ENCODE data around the gene LUC7L3. TPM values are rescaled to one million over a fixed set of nuclear protein-coding genes. Genes with fewer than 3 reads are reported as not detected.
"Not testable (repeated sequence)": the region's sequence is repeated elsewhere in the genome, so short reads cannot be mapped to it uniquely, and the experiment has no call there.

The LUC7L3 gene
- total and polyA plus RNA-seq, 10 of the 15 experiments (the other 5 are each of a cell fraction or from before 2014, with no cell fraction given), result 51.3 to 176 (median 149) TPM

DNA sequence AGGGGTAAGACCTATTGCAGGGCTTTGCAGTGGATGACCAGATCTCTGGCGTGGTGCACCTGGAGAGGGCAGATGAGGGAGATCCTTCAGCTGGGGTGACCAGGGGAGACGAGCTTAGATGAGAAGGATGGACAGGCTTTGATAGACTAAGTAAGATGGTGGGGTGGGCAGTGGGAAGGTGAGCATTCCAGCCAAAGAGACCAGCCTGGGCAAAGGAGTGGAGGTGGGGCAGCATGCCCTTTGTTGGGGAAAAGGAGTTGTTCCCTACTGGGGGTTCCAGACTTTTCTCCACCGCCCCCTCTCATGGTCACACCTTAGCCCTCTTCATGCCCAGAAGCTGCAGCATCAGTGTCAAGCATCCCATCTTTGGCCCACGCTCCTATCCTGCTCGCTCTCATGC is 39.3 kb upstream of the LUC7L3 start:
- ChIA-PET RAD21 (ENCODE audit: unreplicated experiment) (no interaction called here), CTCF (interaction anchor here (1.1 to 2.1 kb wide), 2 partner anchors 15 to 50 kb away, joined by 4 to 5 read pairs; no protein-coding TSS in a partner anchor), SMC1A (ENCODE audit: uncharacterized antibody, unreplicated experiment) (interaction anchor here (0.6 kb wide), 1 partner anchor 50 kb away, joined by 3 read pairs; no protein-coding TSS in a partner anchor), POLR2A (no interaction called here)
- Histone ChIP-seq H3K9ac (ENCODE audit: control insufficient read depth, insufficient read depth, low read length) (no peak overlapping the region), H3K9me3 (replicated peaks; ENCODE audit: control insufficient read depth, insufficient read depth, low read length) (no peaks in the 10 kb centered on the region), H3K27me3 (replicated peaks in 1 of 2; ENCODE audit: control insufficient read depth in 2 of 2, insufficient read depth in 2 of 2, low read length in 1 of 2) (no peaks in the 10 kb centered on the region; a peak in 1 of 4 replicates), H3K79me2 (ENCODE audit: control insufficient read depth, insufficient read depth, low read length) (no peaks in the 10 kb centered on the region), H3K4me2 (ENCODE audit: control insufficient read depth, insufficient read depth) (no peak overlapping the region), H3K36me3 (ENCODE audit: control insufficient read depth in 2 of 2, insufficient read depth in 2 of 2, low read length in 1 of 2) (no peaks in the 10 kb centered on the region), H3K27ac (ENCODE audit: control insufficient read depth, insufficient read depth) (no peak overlapping the region), H3K4me3 (no peak overlapping the region), H3K4me1 (ENCODE audit: control insufficient read depth, insufficient read depth, low read length) (no peaks in the 10 kb centered on the region), H2AFZ (ENCODE audit: control insufficient read depth, low read depth, low read length) (no peak overlapping the region), H4K20me1 (ENCODE audit: control insufficient read depth, insufficient read depth) (no peaks in the 10 kb centered on the region)
- TF ChIP-seq PAX5 (IDR thresholded peaks at IDR 0.05; ENCODE audit: borderline replicate concordance, low read depth, low read length), result no peak
- TF ChIP-seq POLR2AphosphoS5 (IDR thresholded peaks at IDR 0.05; ENCODE audit: low read length), result no peak
- TF ChIP-seq ZBTB11 (CRISPR knock-in tag; IDR thresholded peaks at IDR 0.05), result no peak
- TF ChIP-seq CUX1 (IDR thresholded peaks at IDR 0.05; ENCODE audit: insufficient replicate concordance, low read depth, low read length), result no peak
- no peak for TF ChIP-seq NFXL1 (IDR thresholded peaks at IDR 0.05; ENCODE audit: borderline replicate concordance)
- TF ChIP-seq FOXM1 (IDR thresholded peaks at IDR 0.05; ENCODE audit: low read depth, low read length), result no peak
- TF ChIP-seq BCL11A (IDR thresholded peaks at IDR 0.05; ENCODE audit: low read depth, low read length), result no peak
- no peak for TF ChIP-seq GABPA (IDR thresholded peaks at IDR 0.05; ENCODE audit: low read depth)
- no TSS peak for BruUV-seq (replicated peaks)
- in situ Hi-C loops (cut with MboI), result no loop called here
- ATAC-seq (no peak), FAIRE-seq (no peak), DNase-seq (ENCODE audit: low read depth, low spot score) (no peak)
- intact Hi-C loops (cut with micrococcal nuclease; ENCODE audit: unreplicated experiment), result no loop called here
- 41% methylated on average over 5 of the region's 5 CpGs for WGBS (ENCODE audit: insufficient coverage, insufficient replicate concordance, low lambda C conversion rate, missing lambda C conversion rate)

DNA sequence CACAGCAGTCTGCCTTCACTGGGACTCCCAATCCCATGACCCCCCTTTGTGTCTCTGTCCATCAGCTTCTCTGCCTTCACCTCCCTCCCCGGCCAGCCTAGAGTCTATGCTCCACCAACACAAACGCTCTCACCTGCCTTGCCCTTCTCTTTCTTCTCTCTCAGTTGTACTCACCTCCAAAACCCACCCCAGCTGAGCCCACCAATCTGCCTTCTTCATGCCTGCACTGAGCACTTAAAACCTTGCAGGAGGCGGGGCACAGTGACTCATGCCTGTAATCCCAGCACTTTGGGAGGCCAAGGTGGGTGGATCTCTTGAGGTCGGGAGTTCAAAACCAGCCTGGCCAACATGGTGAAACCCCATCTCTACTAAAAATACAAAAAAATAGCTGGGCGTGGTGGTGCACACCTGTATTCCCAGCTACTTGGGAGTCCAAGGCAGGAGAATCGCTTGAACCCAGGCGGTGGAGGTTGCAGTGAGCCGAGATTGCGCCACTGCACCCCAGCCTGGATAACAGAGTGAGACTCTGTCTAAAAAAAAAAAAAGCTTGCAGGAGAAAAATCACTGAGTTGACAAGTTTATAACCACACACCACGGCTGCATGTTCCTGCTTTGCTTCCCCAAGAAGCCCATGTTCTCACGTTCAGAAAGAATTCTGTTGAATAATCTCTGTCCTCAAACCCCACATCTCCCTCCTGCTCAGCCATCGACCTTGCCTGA is 38.7 kb upstream of the LUC7L3 start:
- H4K20me1 ChIP-seq (ENCODE audit: control insufficient read depth, insufficient read depth); POLR2A ChIA-PET; H2AFZ ChIP-seq (ENCODE audit: control insufficient read depth, low read depth, low read length); H3K9ac ChIP-seq (ENCODE audit: control insufficient read depth, insufficient read depth, low read length); H3K4me2 ChIP-seq (ENCODE audit: control insufficient read depth, insufficient read depth); H3K27me3 ChIP-seq (replicated peaks in 1 of 2; ENCODE audit: control insufficient read depth in 2 of 2, insufficient read depth in 2 of 2, low read length in 1 of 2); RAD21 ChIA-PET (ENCODE audit: unreplicated experiment); H3K27ac ChIP-seq (ENCODE audit: control insufficient read depth, insufficient read depth); in situ Hi-C loops (cut with MboI); FAIRE-seq; H3K36me3 ChIP-seq (ENCODE audit: control insufficient read depth in 2 of 2, insufficient read depth in 2 of 2, low read length in 1 of 2); H3K79me2 ChIP-seq (ENCODE audit: control insufficient read depth, insufficient read depth, low read length); intact Hi-C loops (cut with micrococcal nuclease; ENCODE audit: unreplicated experiment); ATAC-seq; DNase-seq (ENCODE audit: low read depth, low spot score); H3K4me3 ChIP-seq; H3K4me1 ChIP-seq (ENCODE audit: control insufficient read depth, insufficient read depth, low read length); BruUV-seq (replicated peaks); H3K9me3 ChIP-seq (replicated peaks; ENCODE audit: control insufficient read depth, insufficient read depth, low read length); SMC1A ChIA-PET (ENCODE audit: uncharacterized antibody, unreplicated experiment): not testable (repeated sequence)
- CTCF ChIA-PET, result interaction anchor here (2.1 kb wide), 1 partner anchor 14 kb away, joined by 5 read pairs; no protein-coding TSS in a partner anchor
- 45% methylated on average over 12 of the region's 12 CpGs for WGBS (ENCODE audit: insufficient coverage, insufficient replicate concordance, low lambda C conversion rate, missing lambda C conversion rate)

Measured in GM12878 (cell line).